ENCODE data around the gene ATAD3B. TPM values are rescaled to one million over a fixed set of nuclear protein-coding genes. Genes with fewer than 3 reads are reported as not detected.
A peak's percentile ranks its signal among the peaks of the same experiment; 100 is the strongest.
"Not testable (repeated sequence)": the region's sequence is repeated elsewhere in the genome, so short reads cannot be mapped to it uniquely, and the experiment has no call there.

The ATAD3B gene
- total RNA-seq, 2 experiments from 2014 or later: 75.7 to 77.4 TPM

DNA sequence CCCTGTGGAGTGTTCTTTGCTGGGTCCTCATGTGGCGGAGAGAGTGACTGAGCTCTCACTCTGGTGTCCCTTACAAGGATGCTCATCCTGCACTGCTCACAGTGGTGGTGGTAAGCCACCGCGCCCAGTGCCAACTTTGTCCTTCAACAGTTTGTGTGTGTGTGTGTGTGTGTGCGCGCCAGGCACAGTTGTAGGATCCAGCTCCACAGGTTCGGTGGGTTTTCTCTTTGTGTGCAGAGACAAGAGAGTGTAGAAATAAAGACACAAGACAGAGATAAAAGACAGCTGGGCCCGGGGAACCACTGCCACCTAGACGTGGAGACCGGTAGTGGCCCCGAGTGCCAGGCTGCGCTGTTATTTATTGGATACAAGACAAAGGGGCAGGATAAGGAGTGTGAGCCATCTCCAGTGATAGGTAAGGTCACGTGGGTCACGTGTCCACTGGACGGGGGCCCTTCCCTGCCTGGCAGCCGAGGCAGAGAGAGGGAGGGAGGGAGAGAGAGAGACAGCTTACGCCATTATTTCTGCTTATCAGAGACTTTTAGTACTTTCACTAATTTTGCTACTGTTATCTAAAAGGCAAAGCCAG is 33.3 kb downstream of the ATAD3B start:
- peak; percentile 75 for DNase-seq
- not testable (repeated sequence) for H3K27me3 Mint-ChIP-seq, H3K4me1 Mint-ChIP-seq, H3K9me3 Mint-ChIP-seq, H3K36me3 Mint-ChIP-seq
- H3K27ac Mint-ChIP-seq: peak overlapping the region; percentile 86
- H3K4me3 Mint-ChIP-seq: peak overlapping the region; percentile 60

DNA sequence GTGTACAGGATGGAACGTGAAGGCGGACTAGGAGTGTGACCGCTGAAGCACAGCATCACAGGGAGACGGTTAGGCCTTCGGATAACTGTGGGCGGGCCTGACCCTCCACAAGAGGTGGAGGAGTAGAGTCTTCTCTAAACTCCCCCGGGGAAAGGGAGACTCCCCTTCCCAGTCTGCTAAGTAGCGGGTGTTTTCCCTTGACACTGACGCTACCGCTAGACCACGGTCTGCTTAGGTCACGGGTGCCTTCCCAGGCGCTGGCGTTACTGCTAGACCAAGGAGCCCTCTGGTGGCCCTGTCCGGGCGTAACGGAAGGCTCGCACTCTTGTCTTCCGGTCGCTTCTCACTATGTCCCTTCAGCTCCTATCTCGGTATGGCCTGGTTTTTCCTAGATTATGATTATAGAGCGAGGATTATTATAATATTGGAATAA is 33.8 kb downstream of the ATAD3B start:
- not testable (repeated sequence) for DNase-seq, H3K4me1 Mint-ChIP-seq, H3K9me3 Mint-ChIP-seq, H3K27me3 Mint-ChIP-seq, H3K36me3 Mint-ChIP-seq
- Mint-ChIP-seq H3K4me3 (peak overlapping the region; percentile 60), H3K27ac (peak overlapping the region; percentile 86)

DNA sequence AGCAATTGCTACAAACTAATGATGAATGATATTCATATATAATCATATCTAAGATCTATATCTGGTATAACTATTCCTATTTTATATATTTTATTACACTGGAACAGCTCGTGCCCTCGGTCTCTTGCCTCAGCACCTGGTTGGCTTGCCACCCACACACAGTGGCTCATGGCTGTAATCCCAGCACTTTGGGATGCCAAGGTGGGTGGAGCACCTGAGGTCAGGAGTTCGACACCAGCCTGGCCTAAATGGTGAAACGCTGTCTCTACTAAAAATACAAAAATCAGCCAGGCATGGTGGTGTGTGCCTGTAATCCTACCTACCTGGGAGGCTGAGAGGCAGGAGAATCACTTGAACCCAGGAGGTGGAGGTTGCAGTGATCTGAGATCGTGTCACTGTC is 34.2 kb downstream of the ATAD3B start:
- DNase-seq, H3K27me3 Mint-ChIP-seq, H3K9me3 Mint-ChIP-seq, H3K36me3 Mint-ChIP-seq: not testable (repeated sequence)
- Mint-ChIP-seq H3K27ac (peak overlapping the region; percentile 69), H3K4me3 (peak overlapping the region; percentile 40), H3K4me1 (peaks cover 11% of the 10 kb centered on the region)

DNA sequence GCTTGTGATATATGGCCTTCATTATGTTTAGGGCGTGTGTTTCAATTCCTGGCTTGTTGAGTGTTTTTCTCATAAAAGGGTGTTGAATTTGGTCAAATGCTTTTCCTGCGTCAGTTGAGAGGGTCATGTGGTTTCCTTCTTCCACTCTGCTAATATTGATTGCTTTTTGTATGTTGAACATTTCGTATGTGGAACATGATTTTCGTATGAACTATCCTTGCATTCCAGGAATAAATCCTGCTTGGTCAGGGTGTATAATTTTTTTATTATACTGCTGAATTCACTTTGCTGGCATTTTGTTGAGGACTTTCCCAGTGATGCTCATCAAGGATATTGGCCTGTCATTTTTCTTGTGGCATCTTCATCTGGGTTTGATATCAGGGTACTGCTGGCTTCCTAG is 35.7 kb downstream of the ATAD3B start:
- Mint-ChIP-seq H3K27me3 (no peaks in the 10 kb centered on the region), H3K27ac (no peak overlapping the region), H3K9me3 (peaks cover 2% of the 10 kb centered on the region), H3K4me1 (peaks cover 15% of the 10 kb centered on the region), H3K4me3 (no peak overlapping the region), H3K36me3 (peaks cover 4% of the 10 kb centered on the region)
- no peak for DNase-seq

DNA sequence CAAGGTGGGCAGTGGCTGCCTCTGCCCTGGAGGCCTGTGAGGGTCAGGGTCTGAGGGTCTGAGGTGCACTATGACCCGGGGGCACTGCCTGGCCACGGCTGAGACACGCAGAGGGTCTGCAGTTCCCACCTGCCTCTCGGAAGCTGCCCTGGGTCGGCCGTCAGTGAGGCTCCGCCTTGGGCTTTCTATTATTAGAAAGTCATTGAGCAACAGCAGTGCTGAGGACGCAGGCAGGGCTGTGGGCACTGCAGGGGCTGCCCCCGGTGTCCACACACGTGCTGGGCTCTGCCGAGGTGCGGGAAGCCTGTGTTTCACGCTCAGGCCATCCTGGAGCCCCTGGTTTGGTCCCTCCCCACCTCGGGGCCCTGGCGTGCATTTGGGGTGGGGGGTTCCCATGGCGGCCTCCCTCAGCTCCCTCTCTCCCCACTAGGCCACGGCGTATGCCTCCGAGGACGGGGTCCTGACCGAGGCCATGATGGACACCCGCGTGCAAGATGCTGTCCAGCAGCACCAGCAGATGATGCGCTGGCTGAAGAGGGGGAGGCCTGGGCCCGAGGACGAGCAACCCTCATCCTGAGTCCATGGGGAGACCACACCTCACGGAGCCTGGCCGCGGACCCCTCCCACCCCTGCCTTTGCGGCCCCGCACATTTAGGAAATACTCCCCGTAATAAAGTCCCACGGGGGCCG is 37.4 kb downstream of the ATAD3B start:
- H3K9me3 Mint-ChIP-seq, H3K4me3 Mint-ChIP-seq, H3K27me3 Mint-ChIP-seq, H3K27ac Mint-ChIP-seq, H3K36me3 Mint-ChIP-seq, DNase-seq: not testable (repeated sequence)
- H3K4me1 Mint-ChIP-seq: peaks cover 15% of the 10 kb centered on the region

DNA sequence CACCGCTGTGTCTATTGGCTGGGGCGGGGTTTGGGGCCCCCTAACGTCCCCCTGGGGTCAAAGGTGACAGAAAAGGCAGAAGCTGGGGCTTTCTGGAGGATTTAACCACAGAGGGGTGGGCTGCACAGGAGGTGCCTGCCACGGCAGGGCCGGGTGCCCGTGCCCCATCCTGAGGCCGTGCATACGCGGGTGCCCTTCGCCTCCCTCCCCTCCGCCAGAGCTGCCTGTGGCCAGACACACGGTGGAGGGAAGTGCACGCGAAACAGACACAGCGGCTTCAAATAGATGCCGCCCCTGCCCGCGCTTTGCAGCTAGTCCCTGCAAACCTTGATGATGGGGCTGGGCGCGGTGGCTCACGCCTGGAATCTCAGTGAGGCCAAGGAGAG is 37.9 kb downstream of the ATAD3B start:
- H3K4me3 Mint-ChIP-seq, H3K27me3 Mint-ChIP-seq, DNase-seq, H3K9me3 Mint-ChIP-seq, H3K36me3 Mint-ChIP-seq, H3K27ac Mint-ChIP-seq: not testable (repeated sequence)
- peaks cover 15% of the 10 kb centered on the region for H3K4me1 Mint-ChIP-seq

DNA sequence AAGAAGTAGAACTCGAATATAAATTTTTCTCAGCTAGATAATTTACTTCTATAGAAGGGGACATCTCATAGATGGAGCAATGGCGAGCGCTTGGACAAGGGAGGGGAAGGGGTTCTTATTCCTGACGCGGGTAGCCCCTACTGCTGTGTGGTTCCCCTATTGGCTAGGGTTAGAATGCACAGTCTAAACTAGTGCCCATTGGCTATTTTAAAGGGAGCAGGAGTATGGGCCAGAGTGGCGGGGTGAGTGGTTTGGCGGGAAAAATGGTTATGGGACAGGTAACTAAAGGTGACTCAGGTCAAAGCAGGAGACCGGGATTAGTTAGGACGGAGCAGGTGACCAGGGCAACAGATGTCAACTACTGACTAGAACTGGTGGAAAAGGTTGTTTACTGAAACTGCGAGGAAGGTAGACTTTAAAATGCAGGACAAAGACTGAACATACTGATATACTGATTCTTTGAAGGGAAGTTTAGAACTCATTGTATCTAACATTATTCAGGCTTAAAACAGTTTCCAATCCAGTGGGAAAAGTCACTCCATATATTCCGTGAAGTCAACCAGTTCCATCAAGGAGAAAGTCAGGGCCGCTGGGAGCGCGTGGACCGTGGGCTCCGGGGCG is 39.5 kb downstream of the ATAD3B start:
- peaks cover 12% of the 10 kb centered on the region for H3K36me3 Mint-ChIP-seq
- peak overlapping the region; percentile 82 for H3K4me3 Mint-ChIP-seq
- H3K4me1 Mint-ChIP-seq: peaks cover 7% of the 10 kb centered on the region
- peak overlapping the region; percentile 86 for H3K27ac Mint-ChIP-seq
- H3K9me3 Mint-ChIP-seq: peaks cover 2% of the 10 kb centered on the region
- H3K27me3 Mint-ChIP-seq: no peaks in the 10 kb centered on the region
- DNase-seq: no peak

DNA sequence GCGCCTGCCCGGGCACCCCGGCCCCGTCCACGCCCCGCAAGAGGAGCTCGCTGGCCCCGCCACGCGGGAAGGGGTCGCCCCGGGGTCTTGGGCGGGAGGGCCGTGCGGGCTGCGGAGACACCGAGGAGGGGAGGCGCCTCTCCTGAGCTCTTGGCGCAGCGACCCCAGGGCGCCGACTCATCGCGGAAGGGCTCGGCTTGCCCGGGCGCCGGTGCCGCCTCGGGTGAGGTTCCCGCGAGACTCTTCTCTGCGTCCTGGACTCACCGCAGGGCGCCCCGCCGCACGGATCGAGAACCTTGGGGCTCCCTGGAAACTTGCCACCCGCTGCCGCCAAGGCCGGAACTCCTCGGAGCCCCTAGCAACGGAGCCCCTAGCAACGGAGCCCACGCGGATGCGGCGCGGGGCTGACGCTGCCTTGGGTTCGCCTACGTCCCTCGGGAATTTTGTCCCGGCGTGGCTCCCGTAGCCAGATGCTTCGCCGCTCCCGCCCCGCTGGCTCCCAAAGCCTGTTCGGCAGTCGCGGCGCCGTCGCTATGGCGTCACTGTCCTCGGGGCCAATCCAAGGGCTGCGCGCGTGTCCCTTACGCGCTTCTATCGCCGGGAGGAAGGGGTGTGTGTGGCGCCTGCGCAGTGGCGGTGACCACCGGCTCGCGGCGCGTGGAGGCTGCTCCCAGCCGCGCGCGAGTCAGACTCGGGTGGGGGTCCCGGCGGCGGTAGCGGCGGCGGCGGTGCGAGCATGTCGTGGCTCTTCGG is 40.1 kb downstream of the ATAD3B start, which contains the start of gene ATAD3A:
ATAD3A (plus strand) TSS at position 630 of the 753 bp plus-strand sequence; CDS start at position 737, 107 bp downstream.
- Mint-ChIP-seq H3K4me1 (peaks cover 5% of the 10 kb centered on the region), H3K36me3 (peaks cover 12% of the 10 kb centered on the region), H3K27me3 (no peaks in the 10 kb centered on the region), H3K27ac (peak within 1 kb of the TSS; percentile 86), H3K4me3 (peak within 1 kb of the TSS; percentile 83), H3K9me3 (peaks cover 2% of the 10 kb centered on the region)
- DNase-seq: peak; percentile 98

DNA sequence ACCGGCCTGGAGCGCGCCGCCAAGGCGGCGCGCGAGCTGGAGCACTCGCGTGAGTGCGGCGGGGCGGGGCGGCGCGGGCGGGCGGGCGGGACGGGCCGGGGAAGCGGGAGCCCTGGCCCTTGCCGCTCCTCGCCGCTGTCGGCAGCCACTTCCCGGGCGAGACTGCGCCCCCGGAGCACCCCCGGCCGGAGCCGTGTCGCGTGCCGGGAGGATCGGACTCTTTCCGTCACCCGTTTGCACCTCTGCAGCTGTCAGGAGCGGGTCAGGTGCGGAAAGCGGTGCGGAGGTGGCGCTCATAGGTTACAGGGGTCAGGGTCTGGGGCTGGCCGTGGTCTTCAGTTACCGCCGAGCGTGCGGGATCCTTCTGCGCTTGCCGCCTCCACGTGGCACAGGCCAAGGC is 40.9 kb downstream of the ATAD3B start:
- peak overlapping the region; percentile 77 for H3K4me3 Mint-ChIP-seq
- not testable (repeated sequence) for H3K27me3 Mint-ChIP-seq, H3K9me3 Mint-ChIP-seq, H3K4me1 Mint-ChIP-seq
- peak; percentile 42 for DNase-seq
- peak overlapping the region; percentile 45 for H3K27ac Mint-ChIP-seq
- H3K36me3 Mint-ChIP-seq: peaks cover 12% of the 10 kb centered on the region

DNA sequence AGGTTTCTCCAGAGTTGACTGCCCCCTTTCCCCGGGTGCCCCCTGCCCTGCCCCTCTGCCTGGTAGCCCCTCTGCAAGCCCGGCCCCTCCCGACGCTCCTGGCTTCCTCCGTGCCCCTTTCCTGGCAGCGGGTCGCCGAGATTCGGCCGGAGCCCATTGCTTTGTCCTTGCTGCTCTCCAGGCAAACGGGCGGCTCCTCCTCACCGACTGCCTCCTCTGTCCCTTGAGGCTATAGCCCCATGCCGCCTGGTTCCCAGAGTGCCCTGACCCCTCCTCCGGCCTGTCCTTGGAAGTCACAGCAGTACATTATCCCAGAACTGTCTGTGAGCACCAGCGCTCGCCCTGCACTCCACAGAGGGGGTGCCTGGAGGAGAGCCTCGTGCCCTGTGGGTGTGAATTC is 42.1 kb downstream of the ATAD3B start:
- not testable (repeated sequence) for H3K4me1 Mint-ChIP-seq, DNase-seq, H3K9me3 Mint-ChIP-seq, H3K27me3 Mint-ChIP-seq, H3K27ac Mint-ChIP-seq
- H3K4me3 Mint-ChIP-seq: peak overlapping the region; percentile 74
- peaks cover 22% of the 10 kb centered on the region for H3K36me3 Mint-ChIP-seq

DNA sequence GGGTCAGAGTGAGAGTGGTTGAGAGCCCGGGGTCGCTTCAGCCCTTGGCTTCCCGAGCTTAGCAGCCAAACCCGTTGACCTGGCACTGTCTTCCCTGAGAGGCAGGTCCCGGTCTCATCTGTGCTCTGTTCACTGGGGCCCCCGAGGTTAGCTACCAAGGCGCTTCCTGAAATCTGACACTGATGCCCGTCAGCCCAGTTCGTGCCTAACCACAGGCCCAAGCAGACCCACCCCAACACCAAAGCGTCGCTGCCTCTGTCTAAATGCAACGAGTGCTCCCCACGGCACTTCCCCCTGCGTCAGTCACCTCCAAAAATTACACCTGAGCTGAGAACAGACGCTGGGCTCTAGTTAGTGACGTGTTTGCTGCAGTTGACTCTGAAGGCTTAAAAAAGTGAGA is 42.8 kb downstream of the ATAD3B start:
- not testable (repeated sequence) for DNase-seq, H3K9me3 Mint-ChIP-seq, H3K4me1 Mint-ChIP-seq, H3K27ac Mint-ChIP-seq, H3K4me3 Mint-ChIP-seq, H3K27me3 Mint-ChIP-seq
- peaks cover 23% of the 10 kb centered on the region for H3K36me3 Mint-ChIP-seq

DNA sequence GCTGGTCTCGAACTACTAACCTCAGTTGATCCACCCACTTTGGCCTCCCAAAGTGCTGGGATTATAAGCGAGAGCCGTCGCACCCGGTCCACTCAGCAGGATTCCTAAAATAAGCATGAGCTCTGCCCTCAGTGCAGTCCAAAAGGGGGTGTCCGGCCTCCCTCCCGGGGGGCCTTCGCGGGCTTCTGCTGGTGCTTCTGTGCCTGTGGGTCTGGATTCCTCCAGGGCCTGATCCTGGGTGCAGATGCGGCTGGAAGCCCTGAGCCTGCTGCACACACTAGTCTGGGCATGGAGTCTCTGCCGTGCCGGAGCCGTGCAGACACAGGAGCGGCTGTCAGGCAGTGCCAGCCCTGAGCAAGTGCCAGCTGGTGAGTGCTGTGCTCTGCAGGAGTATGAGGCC is 45.4 kb downstream of the ATAD3B start:
- H3K9me3 Mint-ChIP-seq, H3K27ac Mint-ChIP-seq: not testable (repeated sequence)

DNA sequence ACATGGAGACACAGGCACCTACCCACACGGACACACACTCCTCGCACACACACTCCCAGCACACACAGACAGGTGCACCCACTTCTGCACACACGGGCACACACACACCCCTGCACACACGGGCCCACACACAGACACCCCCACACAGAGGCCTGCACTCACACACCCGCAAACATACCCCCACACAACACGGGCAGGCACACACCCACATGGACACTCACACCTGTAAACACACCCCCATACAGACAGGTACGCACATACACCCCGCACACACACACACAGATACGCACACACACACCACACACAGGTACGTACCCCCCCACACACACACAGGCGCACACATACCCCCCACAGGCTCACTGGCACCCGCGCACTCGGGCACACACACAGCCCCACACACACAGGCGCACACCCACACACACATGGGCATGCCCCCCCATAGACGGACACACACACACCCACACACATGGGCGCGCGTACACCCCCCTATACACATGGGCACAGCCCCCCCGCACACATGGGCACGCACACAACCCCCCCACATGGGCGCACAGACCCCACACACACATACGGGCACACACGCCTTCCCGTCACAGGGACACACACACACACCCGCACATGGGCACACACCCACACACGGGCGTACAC is 46.5 kb downstream of the ATAD3B start:
- no peaks in the 10 kb centered on the region for H3K27me3 Mint-ChIP-seq
- peaks cover 20% of the 10 kb centered on the region for H3K36me3 Mint-ChIP-seq
- DNase-seq: no peak
- no peak overlapping the region for H3K4me3 Mint-ChIP-seq
- no peaks in the 10 kb centered on the region for H3K4me1 Mint-ChIP-seq
- H3K27ac Mint-ChIP-seq: no peak overlapping the region
- no peaks in the 10 kb centered on the region for H3K9me3 Mint-ChIP-seq

More for the DNA sequence above, 45.4 kb downstream of the ATAD3B start:
- H3K27me3 Mint-ChIP-seq, H3K4me1 Mint-ChIP-seq, H3K4me3 Mint-ChIP-seq, DNase-seq: not testable (repeated sequence)
- peaks cover 20% of the 10 kb centered on the region for H3K36me3 Mint-ChIP-seq

DNA sequence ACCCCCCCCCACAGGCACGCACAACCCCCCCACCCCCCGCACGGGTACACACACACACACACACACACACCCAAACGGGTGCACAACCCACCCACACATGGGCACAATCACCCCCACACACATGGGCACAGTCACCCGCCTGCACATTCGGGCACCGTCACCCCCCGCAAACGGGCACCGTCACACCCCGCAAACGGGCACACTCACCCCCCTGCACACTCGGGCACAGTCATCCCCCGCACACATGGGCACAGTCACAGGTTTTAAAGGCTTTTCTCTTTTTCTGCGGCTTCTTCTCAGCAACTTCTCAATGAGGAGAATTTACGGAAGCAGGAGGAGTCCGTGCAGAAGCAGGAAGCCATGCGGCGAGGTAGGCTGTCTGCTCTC is 47.0 kb downstream of the ATAD3B start:
- H3K36me3 Mint-ChIP-seq: peaks cover 20% of the 10 kb centered on the region
- not testable (repeated sequence) for H3K27ac Mint-ChIP-seq, H3K4me1 Mint-ChIP-seq, H3K27me3 Mint-ChIP-seq, H3K4me3 Mint-ChIP-seq, H3K9me3 Mint-ChIP-seq, DNase-seq
